Kidney glomerular epithelial cell (primary cell): Measurements from ENCODE around the gene SLC12A7.
"Not testable (repeated sequence)": the region's sequence is repeated elsewhere in the genome, so short reads cannot be mapped to it uniquely, and the experiment has no call there.

Experiments
- DNase-seq: peaks from one replicate; lab custom pipeline; 2025; lab: John Stamatoyannopoulos, UW

The SLC12A7 gene

DNA sequence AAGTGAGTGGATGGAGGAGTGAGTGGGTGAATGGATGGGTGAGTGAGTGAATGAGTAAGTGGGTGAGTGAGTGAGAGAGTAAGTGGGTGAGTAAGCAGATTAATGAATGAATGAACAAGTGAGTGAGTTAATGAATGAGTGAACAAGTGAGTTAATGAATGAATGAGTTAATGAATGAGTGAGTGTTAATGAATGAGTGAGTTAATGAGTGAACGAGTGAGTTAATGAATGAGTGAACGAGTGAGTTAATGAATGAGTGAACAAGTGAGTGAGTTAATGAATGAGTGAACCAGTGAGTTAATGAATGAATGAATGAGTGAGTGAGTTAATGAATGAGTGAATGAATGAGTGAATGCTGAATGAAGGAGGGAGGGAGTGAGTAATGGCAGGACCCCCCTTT lies 76.9 kb downstream of the SLC12A7 start:
- DNase-seq = no peak

DNA sequence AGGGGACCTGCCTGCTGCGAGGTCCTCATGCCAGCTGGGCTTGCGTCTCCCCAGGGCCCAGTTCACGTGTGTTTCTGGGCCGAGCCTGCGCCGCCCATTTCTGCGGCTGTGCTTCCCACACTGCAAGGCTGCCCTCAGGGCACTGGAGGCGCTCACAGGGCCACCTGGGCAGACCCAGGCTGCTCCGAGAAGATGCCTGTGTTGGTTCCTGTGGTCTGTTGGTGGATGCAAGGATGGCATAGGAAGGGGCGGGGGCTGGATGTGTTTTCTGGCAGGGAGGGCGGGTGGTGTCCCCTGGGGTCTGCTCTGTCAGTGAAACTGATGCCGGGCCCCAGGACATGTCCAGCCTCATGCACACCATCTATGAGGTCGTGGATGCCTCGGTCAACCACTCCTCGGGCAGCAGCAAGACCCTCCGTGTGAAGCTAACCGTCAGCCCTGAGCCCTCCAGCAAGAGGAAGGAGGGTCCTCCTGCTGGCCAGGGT lies 77.4 kb downstream of the SLC12A7 start:
- DNase-seq = no peak

DNA sequence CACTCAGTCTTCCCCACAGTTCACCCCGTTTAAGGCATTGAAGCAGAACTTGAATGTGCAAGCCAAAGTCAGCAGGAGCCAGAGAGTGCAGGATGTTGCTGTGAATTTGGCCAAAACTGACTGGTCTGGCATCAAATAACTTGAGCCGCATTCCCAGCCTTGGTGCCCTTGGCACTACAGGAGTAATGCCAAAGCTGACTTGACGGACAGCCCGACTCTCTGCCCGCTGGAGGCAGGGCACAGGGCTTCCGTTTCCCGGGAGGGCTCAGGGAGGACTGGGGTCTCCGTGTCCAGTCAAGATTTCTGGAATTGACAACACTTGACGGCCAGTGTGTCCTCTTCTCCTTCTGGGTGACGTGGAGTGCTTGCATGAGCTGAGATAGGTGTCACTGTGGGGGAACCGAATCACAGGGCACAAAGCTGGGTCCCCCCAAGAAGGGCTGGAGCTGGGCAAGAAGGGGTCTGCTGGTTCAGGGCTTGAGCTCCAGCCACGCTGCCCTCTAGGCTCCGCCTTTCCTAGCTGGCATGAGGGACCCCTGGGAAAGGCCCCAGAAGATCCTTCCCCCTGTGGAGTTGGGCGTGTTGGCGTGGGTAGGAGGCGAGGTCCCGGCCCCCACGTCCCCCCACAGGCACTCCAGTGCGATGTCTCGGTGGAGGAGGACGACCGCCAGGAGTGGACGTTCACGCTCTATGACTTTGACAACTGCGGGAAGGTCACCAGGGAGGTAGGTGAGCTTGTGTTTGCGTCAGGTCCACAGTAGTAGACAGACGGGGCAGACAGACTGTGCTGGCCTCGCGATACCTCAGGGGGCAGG lies 78.0 kb downstream of the SLC12A7 start:
- no peak for DNase-seq

DNA sequence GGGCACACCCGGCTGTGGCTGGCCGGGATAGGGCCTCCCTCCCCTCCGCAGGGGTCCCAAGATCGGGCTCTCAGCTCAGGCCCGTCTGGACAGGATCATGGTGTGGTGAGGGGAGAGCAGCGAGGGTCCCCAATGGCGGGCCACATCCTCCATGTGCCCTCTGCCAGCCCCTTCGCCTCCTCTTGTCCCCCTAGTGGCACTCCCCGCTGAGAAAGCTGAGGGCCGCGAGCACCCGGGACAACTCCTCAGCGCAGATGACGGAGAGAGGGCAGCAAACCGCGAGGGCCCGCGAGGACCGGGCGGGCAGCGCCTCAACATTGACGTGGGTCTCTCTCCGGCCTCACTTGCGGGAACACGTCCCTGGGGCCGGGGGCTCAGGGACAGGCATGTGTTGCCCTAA lies 78.7 kb downstream of the SLC12A7 start:
- no peak for DNase-seq

DNA sequence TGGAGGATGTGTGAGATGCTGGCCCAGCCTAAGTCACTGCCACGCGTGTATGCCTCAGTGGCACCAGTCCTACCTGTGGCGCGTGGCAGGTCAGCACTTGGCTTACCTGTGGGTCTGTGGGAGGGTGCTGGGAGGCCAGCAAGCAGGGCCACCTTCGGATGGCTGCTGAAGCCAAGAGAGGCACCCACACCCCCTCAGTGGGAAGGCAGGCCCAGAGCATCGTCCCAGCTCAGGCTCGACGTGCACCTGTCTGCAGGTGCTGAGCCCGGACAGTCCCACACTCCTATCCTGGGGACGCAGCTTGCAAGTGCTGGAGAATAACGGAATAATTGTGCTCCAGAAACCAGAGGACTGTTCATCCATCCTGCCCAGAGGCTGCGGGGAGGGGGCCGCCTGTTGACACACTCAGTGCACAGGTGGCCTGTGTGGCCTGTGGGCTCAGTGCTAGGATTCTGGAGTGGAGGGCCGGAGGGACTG lies 79.3 kb downstream of the SLC12A7 start:
- DNase-seq = no peak

DNA sequence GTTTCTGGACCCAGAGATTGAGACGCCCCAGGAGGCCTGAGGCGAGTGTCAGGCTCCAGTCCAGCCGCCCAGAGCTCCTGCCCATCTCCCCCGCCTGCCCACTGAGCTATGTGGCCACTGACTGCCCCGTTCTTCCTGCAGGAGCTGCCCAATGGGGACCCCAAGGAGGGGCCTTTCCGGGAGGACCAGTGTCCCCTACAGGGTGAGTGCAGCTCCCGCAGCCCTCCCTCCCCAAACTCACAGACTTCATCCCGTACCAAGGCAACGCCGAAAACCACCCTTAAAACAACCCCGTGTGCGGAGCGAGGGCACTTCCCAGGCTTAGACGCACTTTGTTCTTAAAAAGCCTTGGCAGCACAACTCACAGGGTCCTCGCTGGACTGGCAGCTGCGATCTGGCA lies 79.9 kb downstream of the SLC12A7 start:
- DNase-seq = no peak

DNA sequence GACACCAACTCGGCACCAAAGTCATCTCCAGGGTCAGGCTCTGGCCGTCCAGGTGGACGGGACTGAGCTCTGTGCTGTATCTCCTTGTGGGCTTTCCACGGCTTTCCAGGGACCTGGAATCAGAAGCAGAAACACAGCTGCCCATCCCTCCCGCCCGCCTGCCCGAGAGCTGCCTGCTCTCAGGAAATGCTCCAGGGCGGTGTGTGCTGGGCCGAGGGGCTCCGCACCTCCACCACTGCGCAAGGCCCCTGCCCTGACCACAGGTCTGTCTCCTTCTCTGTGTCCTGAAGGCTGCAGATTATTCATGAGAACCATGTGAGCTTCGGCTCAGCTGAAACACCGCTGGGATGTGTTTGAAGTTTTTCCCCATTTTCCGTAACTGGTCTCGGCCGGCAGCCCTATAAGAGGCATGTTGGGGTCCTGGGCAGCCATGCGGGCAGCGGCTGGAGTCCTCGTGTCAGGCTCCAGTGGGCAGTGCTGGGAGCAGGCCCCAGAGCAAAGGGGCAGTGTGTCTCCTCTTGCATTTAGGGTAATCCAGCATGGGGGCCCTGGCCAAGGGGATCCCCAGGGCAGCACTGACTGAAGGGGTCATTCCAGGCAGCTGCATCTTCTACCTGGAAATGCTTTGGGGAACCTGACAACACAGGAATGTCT lies 80.4 kb downstream of the SLC12A7 start:
- no peak for DNase-seq

DNA sequence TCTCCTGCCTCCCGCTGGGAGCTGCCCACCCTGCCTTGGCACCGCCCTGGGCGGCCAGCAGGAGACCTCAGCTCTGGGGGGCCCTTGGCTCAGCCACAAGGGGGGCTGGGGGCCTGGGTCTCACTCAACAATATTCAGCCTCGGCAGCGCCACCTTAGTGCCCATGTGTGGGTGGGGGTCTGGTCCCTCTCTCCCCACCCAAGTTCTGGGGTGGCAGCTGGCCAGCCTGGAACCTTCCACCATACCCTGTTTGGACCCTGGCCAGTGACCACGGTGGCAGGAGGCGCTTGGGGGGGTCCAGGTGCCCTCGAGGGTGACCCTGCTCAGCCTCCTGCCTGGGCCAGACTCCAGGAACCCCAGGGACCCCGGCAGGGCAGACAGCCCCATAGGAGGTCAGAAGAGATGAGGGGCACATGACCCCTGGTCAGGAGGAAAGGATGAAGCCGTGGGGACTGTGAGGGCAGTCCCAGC lies 81.0 kb downstream of the SLC12A7 start:
- no peak for DNase-seq

DNA sequence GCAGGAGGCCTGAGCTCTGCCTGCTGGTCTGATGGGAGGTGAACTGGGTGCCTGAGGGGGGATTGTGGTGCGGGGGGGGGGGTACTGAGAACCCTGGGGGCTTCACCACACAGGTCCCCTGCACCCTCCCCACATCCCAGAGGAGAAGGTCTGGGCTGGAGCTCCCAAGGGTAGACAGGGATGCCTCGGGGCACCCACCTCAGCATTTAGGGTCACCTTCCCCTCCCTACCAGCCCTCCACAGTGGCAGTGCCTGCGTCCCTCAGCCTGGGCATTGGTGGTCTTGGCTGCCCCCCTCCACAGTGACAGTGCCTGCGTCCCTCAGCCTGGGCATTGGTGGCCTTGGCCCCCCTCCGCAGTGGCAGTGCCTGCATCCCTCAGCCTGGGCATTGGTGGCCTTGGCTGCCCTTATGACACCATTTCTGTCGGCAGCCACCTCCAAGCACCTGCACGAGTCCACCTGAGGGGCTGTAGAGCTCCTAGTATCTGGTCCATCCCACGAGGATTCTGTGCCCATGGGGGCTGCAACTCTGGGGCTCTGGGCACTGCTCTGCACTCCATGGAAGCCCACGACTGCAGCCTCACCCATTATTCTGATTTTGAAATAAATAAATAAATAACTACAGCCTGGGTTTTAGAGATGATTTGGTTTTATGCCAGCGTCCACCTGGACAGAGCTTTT lies 81.8 kb downstream of the SLC12A7 start:
- DNase-seq = no peak

DNA sequence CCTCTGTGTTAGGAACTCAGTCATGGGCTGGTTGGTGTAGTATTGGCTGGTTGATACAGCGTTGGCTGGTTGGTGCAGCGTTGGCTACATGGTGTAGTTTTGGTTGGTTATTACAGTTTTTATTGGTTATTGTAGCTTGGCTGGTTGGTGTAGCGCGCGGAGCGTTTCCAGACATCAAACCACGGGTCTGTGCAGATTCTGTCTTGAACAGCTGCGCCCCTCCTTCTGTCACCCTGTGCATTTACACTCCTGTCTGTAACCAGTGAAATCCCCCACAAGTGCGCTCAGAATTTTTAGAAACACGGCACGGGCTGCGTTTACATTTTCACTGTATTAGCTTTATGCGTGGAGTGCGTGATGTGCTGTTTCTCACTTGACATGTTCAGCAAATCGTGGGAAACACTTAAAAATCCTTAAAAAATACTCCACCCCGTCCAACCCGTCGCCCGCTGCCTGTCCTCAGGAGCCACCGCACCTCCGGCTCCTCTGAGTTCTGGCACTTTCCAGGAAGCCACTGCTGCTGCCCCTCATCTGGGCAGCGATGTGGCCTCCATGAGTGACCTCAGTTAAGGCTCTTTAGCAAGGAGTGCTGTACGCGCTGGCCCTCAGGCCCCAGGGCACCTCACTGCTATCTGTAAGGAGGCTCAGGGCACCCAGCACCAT lies 82.5 kb downstream of the SLC12A7 start:
- DNase-seq = no peak

DNA sequence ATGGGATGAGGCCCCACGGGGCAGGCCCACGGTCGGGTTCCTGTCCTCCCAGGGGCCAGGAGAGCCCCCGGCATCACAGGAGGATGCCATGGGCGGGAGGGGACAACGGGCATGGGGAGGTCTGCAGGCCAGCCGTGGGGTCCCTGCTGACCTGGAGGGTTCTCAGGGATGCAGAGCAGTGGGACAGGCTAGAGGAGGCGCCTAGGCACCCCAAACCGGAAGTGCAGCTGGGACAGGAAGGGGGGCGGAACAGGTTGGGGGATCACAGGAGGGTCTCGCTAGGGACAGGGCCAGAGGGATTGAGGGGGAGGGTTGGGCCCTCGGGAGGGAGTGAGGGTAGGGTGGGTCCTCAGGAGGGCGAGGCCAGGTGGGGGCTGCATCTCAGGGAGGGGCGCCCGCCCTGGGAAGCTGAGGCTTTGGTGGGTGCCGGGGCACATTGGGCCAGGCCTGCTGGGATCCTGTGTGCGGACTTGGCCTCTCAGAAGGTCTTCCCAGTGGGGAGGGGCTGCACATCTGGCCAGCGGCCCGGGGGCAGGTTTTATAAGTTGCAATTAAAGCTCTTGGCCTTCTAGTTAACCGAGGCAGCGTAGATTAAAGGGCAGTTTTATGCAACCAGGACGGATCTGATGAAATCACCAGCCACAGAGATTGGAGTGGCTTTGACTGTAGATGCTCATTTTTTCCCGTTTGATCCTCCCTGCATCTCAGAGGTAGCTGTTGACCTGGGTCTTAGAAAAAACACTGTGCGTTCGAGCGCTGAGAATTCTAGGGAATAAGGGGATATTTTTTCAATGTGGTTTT lies 83.2 kb downstream of the SLC12A7 start:
- DNase-seq = no peak

DNA sequence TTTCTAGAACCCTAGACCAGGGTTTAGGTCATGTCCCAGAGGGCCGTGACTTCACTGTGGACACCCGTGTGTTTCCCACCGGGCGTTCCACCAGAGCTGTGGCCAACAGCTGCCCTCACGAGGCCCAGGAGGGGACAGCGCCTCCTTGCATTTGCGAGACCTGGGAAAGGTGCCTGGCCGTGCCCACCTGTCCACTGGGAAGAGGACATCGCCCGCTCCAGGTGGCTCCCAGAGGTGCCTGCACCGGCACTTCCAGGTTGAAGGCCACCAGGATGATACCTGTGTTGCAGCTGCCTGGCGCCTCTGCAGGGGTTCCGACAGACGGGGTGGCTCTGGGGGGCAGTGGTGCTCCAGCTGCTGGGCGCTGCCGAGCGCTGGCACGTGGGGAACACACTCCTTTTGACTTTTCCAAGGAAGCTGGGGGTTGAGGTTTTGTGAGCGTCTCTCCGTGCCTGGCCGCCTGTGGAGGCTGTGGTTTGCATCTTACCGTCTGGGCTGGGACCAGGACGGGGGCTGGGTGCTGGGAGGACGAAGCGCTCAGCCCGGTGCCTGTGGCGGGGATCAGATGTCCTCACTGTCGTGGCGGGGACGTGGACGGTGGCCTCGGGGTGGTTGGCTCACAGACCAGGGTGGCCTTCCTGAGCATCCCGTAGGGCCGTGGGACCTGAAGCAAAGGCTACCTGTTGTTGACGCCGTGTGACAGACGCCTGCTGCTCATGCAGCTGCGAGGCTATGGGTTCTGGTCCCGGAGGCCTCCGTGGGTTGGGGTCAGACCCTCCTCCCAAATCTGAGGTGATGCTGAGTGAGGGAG lies 84.0 kb downstream of the SLC12A7 start:
- no peak for DNase-seq

DNA sequence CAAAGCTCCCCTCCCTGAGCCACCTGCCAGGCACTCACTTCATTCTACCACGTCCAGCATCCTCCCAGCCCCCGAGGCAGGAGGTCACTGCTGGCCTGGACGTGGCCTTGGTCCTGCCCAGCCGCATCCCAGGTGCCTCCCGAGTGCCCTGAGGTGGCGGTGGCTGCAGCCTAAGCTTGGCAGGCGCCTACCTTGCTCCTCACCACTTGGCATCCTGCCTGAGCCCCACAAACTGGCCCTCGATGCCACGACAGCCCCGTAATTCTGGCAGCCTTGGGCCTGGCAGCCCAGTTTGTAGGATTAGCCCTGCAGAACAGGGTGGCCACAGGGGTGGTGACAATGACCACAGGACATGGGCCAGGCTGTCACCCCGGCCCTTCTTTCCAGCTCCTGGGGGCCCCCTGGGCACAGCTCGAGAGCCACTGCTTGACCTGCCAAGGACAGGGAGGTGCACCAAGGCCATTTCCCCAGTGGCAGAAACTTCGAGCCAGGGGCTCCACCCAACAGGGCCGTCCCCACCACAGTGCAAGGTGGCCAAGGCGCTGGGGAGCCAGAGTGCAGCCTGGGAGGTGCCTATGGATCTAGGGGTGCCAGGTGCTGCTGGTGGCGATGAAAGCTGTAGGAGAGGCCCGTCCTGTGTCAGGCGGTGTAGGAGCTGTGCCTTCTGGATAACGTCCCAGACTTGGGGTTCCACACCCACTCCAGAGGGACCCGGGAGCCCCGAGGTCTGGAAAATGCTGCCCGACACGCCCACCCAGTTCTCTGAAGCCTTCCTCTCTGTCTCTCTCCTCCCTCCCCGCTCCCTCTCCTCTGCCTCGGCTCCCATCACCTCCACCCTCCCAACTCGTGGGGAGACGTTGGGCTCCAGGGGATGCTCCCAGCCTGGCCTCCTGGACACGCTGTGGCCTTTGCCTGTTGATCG lies 84.9 kb downstream of the SLC12A7 start:
- DNase-seq = no peak

DNA sequence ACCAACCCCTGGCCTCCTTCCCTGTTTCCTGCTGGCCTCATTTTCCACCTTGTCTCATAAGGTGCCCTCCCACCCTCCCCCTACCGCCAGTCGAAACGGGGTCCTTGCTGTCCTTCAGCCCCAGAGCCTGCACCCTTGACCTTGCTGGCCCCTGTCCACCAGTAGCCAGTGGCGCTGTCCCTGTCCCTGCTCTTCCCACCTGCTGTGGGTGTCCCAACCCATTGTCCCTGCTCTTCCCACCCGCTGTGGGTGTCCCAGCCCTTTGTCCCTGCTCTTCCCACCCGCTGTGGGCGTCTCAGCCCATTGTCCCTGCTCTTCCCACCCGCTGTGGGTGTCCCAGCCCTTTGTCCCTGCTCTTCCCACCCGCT lies 89.9 kb downstream of the SLC12A7 start:
- not testable (repeated sequence) for DNase-seq

DNA sequence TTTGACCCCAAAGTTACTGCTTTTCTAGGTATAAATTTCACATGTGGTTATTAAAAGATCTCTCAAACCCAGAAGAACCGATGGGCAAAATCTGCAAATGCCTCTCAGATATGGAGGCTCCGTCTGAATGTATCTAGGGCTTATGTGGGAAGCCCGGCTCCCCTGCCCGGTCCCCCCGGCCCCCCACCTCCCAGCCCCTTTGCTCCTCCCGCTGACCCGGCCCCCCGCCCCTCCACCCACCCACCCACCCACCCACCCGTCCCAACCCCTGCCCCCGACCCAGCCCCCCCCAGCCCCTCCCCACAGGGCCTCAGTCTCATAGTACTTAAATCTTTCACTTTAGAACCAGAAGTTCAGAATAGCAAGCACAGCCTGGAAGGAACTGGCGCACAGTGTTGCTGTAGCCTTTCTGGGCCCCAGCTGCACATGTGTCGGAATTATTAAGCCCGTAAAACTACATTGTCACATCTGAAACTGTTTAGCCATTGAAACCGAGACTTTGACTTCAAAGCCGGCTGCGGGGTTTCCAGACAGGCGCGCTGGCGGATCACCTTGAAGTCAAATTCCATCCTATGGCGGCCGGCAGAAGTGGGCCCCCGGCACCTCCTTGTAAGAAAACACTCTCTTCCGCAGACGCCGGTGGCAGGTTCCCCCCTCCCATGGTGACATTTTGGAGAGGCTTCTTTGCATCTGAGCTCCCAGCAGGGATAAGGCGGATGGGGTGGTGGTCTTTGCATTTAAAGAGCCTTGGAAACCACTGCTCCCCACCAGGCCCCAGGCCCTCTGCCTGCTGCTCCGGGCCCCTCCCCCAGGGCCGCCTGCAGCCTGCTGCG lies 90.5 kb downstream of the SLC12A7 start:
- no peak for DNase-seq

DNA sequence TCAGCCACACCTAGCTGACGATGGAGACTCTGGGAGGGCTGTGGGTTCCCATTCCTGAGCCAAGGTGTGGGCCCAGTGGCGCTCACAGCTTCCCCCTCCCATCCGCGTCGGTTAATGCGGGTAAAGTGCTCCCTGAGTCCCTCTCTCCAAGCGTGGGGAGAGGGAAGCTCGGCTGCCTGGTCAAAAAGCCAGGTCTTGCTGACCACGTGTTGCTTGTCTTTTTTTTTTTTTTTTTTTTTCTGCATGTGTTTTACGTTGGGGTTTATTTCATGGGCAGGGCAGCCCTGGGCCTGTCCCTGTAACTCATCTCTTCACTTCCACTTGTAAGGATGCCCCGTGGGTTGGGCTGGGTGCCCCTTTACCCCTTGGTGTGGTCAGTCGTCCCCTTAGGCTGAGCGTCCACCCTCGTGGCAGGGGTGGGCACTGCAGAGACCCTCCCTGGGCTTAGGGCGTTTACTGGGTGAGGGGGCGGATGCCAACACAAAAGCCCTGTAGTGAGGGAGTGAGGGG lies 91.4 kb downstream of the SLC12A7 start:
- DNase-seq = no peak

DNA sequence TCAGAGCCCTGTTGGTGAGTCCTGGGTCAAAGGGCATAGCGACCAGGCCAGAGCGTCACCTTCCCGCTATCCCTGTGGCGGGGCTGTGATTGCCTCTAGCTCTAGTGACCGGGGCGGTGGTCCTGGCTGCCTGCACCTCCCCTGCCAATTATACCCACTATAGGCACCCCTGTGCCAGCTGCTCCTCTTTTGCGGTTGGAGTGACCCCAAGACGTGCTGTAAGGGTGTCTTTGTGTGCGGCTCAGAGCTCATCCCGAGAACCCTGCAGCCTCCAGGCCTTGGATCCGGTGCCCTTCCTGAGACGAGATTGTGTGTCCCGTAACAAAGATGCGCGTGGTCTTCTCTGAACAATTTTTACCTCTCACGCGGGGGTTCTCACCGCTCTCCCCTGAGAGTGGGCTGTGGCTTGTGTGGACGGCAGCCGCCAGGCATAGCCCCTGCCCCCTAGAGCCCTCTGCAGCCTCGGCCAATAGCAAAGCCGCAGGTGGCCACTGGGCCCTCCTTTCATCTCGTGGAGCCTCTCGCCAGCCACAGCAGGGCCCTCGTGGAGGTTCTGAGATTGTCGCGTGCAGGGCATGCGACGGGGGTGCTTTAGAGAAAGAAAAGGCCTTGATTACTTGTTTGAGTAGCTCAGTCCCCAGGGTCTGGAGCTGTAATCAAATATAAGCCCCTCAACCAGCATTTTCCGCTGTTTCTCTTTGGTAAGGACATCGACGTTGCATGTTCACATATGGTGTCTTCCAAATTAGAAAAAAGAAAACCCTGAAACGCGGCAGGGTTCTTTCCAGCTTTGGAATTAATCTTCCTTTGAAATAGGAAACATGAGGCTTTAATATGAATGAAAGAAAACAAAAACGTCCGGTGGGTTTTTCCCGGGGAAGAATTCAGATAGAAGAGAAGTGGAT lies 92.6 kb downstream of the SLC12A7 start:
- DNase-seq = no peak
